ENCODE measurements around the gene TMEM220. TPM values are rescaled to one million over a fixed set of nuclear protein-coding genes. Genes with fewer than 3 reads are reported as not detected.

Gene TMEM220
- total RNA-seq, 1 donor from 2014 or later = 0.28 TPM

- Mint-ChIP-seq H3K36me3 (peaks cover 11% of the 10 kb centered on the region), H3K27ac (no peak overlapping the region), H3K9me3 (no peaks in the 10 kb centered on the region), H3K4me1 (no peaks in the 10 kb centered on the region), H3K4me3 (no peak overlapping the region), H3K27me3 (ENCODE audit: insufficient read depth, low read depth) (no peaks in the 10 kb centered on the region)
- H3K36me3 ChIP-seq = no peaks in the 10 kb centered on the region
- H3K79me2 ChIP-seq (ENCODE audit: low read depth) = no peaks in the 10 kb centered on the region
- H3K9ac ChIP-seq = no peak overlapping the region
- no peak for DNase-seq (ENCODE audit: low spot score)
- no peak overlapping the region for H3K4me3 ChIP-seq
- TF ChIP-seq EZH2phosphoT487 (IDR thresholded peaks at IDR 0.05) (no peak), EZH2 (IDR thresholded peaks at IDR 0.05) (no peak)
- TF ChIP-seq, protein P1, sequence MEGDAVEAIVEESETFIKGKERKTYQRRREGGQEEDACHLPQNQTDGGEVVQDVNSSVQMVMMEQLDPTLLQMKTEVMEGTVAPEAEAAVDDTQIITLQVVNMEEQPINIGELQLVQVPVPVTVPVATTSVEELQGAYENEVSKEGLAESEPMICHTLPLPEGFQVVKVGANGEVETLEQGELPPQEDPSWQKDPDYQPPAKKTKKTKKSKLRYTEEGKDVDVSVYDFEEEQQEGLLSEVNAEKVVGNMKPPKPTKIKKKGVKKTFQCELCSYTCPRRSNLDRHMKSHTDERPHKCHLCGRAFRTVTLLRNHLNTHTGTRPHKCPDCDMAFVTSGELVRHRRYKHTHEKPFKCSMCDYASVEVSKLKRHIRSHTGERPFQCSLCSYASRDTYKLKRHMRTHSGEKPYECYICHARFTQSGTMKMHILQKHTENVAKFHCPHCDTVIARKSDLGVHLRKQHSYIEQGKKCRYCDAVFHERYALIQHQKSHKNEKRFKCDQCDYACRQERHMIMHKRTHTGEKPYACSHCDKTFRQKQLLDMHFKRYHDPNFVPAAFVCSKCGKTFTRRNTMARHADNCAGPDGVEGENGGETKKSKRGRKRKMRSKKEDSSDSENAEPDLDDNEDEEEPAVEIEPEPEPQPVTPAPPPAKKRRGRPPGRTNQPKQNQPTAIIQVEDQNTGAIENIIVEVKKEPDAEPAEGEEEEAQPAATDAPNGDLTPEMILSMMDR (IDR thresholded peaks at IDR 0.05) = no peak
- no peaks in the 10 kb centered on the region for H3K27me3 ChIP-seq
- H3K9me3 ChIP-seq (ENCODE audit: low read depth) = no peaks in the 10 kb centered on the region
- no peaks in the 10 kb centered on the region for H3F3A ChIP-seq (ENCODE audit: low read depth)
- no peak overlapping the region for H3K4me2 ChIP-seq
- no peak overlapping the region for H2AFZ ChIP-seq (replicated peaks)
- H3K27ac ChIP-seq = no peak overlapping the region
- H4K20me1 ChIP-seq (ENCODE audit: low read depth) = no peaks in the 10 kb centered on the region
- H3K4me1 ChIP-seq = no peaks in the 10 kb centered on the region
Measured at GRCh38 chr17:10674704-10675103, 55.1 kb downstream of the TMEM220 start.

DNA sequence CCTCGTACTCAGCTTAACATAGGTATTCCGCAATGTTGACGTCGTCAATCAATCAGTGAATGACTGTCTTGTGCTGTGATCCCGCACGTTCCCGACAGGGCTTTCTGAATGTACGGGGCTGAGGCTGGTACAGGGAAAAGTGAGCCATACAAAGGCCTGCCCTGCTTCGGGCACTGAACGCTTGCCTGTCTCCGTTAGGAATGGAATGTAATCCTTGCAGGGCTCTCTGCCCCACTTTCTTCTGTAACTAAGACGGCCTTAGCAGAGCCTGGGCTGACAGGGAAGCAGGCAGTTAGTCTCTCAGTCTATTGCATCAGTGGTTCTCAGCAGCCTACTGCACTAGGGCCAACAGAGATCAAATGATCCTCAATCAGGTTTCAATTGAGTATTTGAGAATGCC lies 56.5 kb downstream of the TMEM220 start:
- H3K36me3 ChIP-seq = no peaks in the 10 kb centered on the region
- H3K9me3 ChIP-seq (ENCODE audit: low read depth) = no peaks in the 10 kb centered on the region
- no peak overlapping the region for H3K4me3 ChIP-seq
- peak; percentile 8 for DNase-seq (ENCODE audit: low spot score)
- no peaks in the 10 kb centered on the region for H3F3A ChIP-seq (ENCODE audit: low read depth)
- H3K27me3 ChIP-seq = no peaks in the 10 kb centered on the region
- Mint-ChIP-seq H3K36me3 (peaks cover 9% of the 10 kb centered on the region), H3K9me3 (no peaks in the 10 kb centered on the region), H3K4me3 (no peak overlapping the region), H3K4me1 (no peaks in the 10 kb centered on the region), H3K27ac (no peak overlapping the region), H3K27me3 (ENCODE audit: insufficient read depth, low read depth) (no peaks in the 10 kb centered on the region)
- no peaks in the 10 kb centered on the region for H3K4me1 ChIP-seq
- H3K27ac ChIP-seq = no peak overlapping the region
- H3K9ac ChIP-seq = no peak overlapping the region
- no peaks in the 10 kb centered on the region for H3K79me2 ChIP-seq (ENCODE audit: low read depth)
- no peak overlapping the region for H2AFZ ChIP-seq (replicated peaks)
- TF ChIP-seq, protein P1 (IDR thresholded peaks at IDR 0.05) = no peak
- TF ChIP-seq EZH2 (IDR thresholded peaks at IDR 0.05) (no peak), EZH2phosphoT487 (IDR thresholded peaks at IDR 0.05) (no peak)
- H4K20me1 ChIP-seq (ENCODE audit: low read depth) = no peaks in the 10 kb centered on the region
- no peak overlapping the region for H3K4me2 ChIP-seq

DNA sequence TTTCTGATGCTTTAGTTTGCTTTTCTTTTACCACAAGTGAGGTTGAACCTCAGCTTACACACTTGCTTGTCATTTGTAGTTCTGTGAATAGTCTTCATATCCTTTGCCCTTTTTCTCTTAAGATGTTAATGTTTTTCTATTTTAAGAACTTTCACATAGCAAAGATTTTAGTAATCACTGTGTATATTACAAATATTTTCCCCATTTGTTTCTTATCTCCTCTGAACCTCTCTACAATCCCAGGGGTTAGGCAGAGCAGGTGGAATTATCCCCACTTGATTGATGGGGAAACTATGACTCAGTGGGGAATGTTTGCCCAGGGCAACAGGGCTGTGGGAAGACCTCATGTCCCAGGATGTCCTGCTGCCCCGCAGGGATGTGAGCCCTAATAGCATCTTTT lies 61.0 kb downstream of the TMEM220 start:
- Mint-ChIP-seq H3K4me1 (no peaks in the 10 kb centered on the region), H3K36me3 (no peaks in the 10 kb centered on the region)
- no peak for TF ChIP-seq EZH2phosphoT487 (IDR thresholded peaks at IDR 0.05)
- no peak for TF ChIP-seq EZH2 (IDR thresholded peaks at IDR 0.05)
- TF ChIP-seq, protein P1 (IDR thresholded peaks at IDR 0.05) = no peak

More for the DNA sequence above, 61.0 kb downstream of the TMEM220 start:
- Histone ChIP-seq H3K4me2 (no peak overlapping the region), H3K27me3 (no peaks in the 10 kb centered on the region), H3K36me3 (no peaks in the 10 kb centered on the region), H4K20me1 (ENCODE audit: low read depth) (no peaks in the 10 kb centered on the region), H3K4me3 (no peak overlapping the region), H3K79me2 (ENCODE audit: low read depth) (no peaks in the 10 kb centered on the region), H3K9ac (no peak overlapping the region), H3K27ac (no peak overlapping the region), H3K4me1 (no peaks in the 10 kb centered on the region), H2AFZ (replicated peaks) (no peak overlapping the region), H3F3A (ENCODE audit: low read depth) (no peaks in the 10 kb centered on the region), H3K9me3 (ENCODE audit: low read depth) (no peaks in the 10 kb centered on the region)
- Mint-ChIP-seq H3K4me3 (no peak overlapping the region), H3K27ac (no peak overlapping the region), H3K9me3 (no peaks in the 10 kb centered on the region), H3K27me3 (ENCODE audit: insufficient read depth, low read depth) (no peaks in the 10 kb centered on the region)
- no peak for DNase-seq (ENCODE audit: low spot score)
